UCSD-AML1 (cell line): ENCODE measurements around the gene ALDH3B2.

Experiments
- DNase-seq: peaks from one replicate; lab custom pipeline; 2025; ENCODE audit not compliant: unreplicated experiment; lab: John Stamatoyannopoulos, UW

The ALDH3B2 gene

DNA sequence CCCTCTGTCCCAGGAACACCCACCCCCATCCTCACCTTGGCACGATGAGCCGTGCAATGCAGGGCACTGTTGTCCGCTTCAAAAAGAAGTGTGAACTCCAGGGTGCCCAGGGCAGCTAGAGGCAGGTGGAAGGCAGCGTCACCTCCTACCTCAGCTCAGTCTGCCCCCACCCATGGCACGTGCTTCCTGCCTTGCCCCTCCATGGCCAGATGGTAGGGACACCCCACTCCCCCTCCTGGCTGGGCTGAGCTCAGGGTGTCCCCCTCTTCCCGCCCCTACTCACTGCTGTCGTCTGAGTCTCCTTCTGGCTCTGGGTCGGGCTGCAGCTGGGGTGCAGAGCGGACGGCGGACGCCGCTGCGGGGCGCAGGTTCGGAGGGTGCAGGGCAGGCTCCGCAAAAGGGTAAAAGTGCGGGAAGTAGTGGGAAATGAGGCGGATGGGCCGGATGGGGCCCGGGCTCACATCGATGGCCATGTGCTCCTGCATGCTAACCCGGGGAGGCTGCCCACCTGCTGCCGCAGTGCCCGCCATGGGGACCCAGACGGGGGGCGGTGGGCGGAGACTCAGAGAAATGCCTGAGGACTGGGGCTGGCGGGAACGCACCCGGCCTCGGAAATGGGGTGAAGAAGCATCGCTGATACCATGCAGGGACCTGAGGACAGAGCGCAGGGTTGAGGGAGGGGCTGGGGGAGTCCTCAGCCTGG, 58.5 kb downstream of the ALDH3B2 start:
- DNase-seq, result no peak

GRCh38 chr11:67614730-67615714, 59.4 kb downstream of the ALDH3B2 start:
- DNase-seq, result peak; percentile 55

DNA sequence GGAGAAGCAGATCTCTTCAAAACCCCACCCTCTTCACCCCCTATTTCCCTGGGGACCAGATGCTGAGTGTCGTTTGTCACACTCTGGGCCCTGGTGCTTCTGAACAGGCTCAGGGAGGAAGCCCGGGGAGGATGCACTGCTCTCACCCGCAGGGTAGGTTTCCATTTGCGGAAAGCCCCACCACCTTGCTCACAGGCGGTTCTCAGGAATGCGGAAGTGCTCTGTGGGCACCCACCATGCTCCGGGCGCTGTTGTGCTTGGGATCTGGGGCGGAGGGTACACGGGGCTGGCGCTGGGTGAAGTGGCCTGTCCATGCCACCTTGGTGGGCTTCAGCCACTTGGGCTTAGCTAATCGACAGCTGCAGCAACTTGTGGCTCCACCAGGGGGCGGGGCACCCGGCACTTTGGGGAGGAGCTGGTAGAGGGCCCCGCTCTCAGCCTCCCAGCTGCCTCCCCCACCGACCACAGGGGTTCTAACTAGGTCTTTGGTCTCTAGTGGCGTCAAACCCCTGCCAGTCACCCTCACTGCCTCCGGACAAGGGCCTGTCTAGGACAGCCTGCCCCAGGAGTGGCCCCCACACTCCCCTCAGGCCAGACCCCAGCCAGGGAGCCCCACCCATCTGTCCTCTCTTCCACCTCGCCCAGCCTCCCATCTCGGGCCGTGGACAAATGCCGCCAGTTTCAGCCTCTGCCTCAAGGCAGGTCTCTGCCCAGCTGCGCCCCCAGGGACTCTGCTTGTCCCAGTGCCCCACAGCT, 60.3 kb downstream of the ALDH3B2 start:
- peak; percentile 37 for DNase-seq

- DNase-seq, result no peak
Observed at GRCh38 chr11:67613313-67613959, 61.0 kb downstream of the ALDH3B2 start.

- DNase-seq, result no peak
Observed at GRCh38 chr11:67612751-67613150, 61.7 kb downstream of the ALDH3B2 start.
